ENCODE data around the gene IKZF3.

GRCh38 chr17:39772415-39772814 is 91.7 kb downstream of the IKZF3 start:
- TF ChIP-seq POLR2AphosphoS5 (IDR thresholded peaks at IDR 0.05; ENCODE audit: borderline replicate concordance, low read depth, low read length): no peak
- TF ChIP-seq EZH2 (IDR thresholded peaks at IDR 0.05): no peak

Measured in SK-N-MC (cell line).